ENCODE measurements around the gene BCKDK. TPM values are rescaled to one million over a fixed set of nuclear protein-coding genes. Genes with fewer than 3 reads are reported as not detected.
"Not testable (repeated sequence)": the region's sequence is repeated elsewhere in the genome, so short reads cannot be mapped to it uniquely, and the experiment has no call there.

Gene BCKDK
- total and polyA plus RNA-seq, 2 donors: 9.3 to 16.7 TPM

DNA sequence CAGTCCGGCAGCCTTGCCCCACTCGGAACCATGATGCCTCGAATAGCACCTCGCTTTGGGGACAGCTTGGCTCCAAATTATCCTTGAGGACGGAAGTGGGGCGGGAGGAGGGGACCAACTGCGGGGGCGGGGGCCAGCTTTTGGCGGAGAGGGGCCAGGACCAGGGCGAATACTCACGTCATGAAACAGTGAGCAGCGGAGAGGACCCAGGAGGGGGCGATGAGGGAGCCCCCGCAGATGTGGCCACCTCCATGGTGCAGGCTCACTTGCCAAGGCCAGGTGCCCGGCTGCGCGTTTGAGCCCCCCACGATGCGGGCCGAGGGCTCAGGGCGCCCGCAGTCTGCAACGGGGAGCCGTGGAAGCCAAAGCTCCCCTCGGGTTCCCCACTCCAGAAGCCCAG is 40.7 kb downstream of the BCKDK start:
- Histone ChIP-seq H3K9me3 (ENCODE audit: control insufficient read depth in 2 of 2, insufficient read depth in 1 of 2, low read length in 1 of 2) (no peaks in the 10 kb centered on the region), H3K27me3 (ENCODE audit: control insufficient read depth in 2 of 2, insufficient read depth in 1 of 2, low read length in 1 of 2) (peaks cover 0 to 30% of the 10 kb centered on the region in 2 donors), H3K27ac (ENCODE audit: low read depth in 1 of 2, low read length in 1 of 2) (no peak overlapping the region), H3K36me3 (ENCODE audit: control insufficient read depth in 2 of 2, insufficient read depth in 2 of 2, low read length in 1 of 2) (no peaks in the 10 kb centered on the region), H3K4me3 (ENCODE audit: low read length in 2 of 2) (no peak overlapping the region), H3K4me1 (ENCODE audit: control insufficient read depth in 2 of 2, insufficient read depth in 2 of 2, low read length in 2 of 2) (peaks cover 2 to 3% of the 10 kb centered on the region in 2 donors)
- WGBS: 97% methylated on average over 25 of the region's 25 CpGs
- DNase-seq (ENCODE audit: low read depth in 6 of 9, low spot score in 9 of 9): no peak

DNA sequence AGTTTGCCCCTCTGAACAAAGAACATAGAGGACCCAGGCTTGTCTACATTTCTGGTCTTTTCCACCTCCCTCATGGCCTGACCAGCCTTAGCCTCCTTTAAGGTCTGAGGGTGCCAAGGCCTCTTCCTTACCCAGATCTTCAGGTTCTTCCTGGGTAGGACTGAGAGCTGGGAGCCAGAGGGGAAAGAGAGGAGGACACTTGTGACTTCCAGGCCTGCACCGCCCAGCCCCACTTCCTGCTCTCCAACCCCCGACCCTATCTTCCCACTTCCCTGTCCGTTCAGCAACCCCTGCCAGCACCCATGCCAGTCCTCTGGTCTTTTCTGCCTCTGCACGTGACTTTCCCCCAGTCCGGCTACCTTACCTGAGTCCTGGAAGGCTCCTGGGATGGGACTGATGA is 41.1 kb downstream of the BCKDK start:
- no peak for DNase-seq (ENCODE audit: low read depth in 6 of 9, low spot score in 9 of 9)
- WGBS: 83% methylated on average over 5 of the region's 5 CpGs
- H3K27ac ChIP-seq (ENCODE audit: low read depth in 1 of 2, low read length in 1 of 2): no peak overlapping the region
- no peaks in the 10 kb centered on the region for H3K9me3 ChIP-seq (ENCODE audit: control insufficient read depth in 2 of 2, insufficient read depth in 1 of 2, low read length in 1 of 2)
- peaks cover 0 to 30% of the 10 kb centered on the region in 2 donors for H3K27me3 ChIP-seq (ENCODE audit: control insufficient read depth in 2 of 2, insufficient read depth in 1 of 2, low read length in 1 of 2)
- H3K4me1 ChIP-seq (ENCODE audit: control insufficient read depth in 2 of 2, insufficient read depth in 2 of 2, low read length in 2 of 2): peaks cover 2 to 3% of the 10 kb centered on the region in 2 donors
- no peak overlapping the region for H3K4me3 ChIP-seq (ENCODE audit: low read length in 2 of 2)
- H3K36me3 ChIP-seq (ENCODE audit: control insufficient read depth in 2 of 2, insufficient read depth in 2 of 2, low read length in 1 of 2): no peaks in the 10 kb centered on the region

GRCh38 chr16:31149894-31150890 is 42.0 kb downstream of the BCKDK start, which contains the start of gene PRSS36:
PRSS36 (minus strand) TSS chr16:31150066; CDS start chr16:31150035, 31 bp downstream.
- Histone ChIP-seq H3K4me3 (ENCODE audit: low read length in 2 of 2) (no peak within 1 kb of the TSS), H3K4me1 (ENCODE audit: control insufficient read depth in 2 of 2, insufficient read depth in 2 of 2, low read length in 2 of 2) (peaks cover 2 to 3% of the 10 kb centered on the region in 2 donors), H3K27me3 (ENCODE audit: control insufficient read depth in 2 of 2, insufficient read depth in 1 of 2, low read length in 1 of 2) (peaks cover 0 to 30% of the 10 kb centered on the region in 2 donors), H3K9me3 (ENCODE audit: control insufficient read depth in 2 of 2, insufficient read depth in 1 of 2, low read length in 1 of 2) (no peaks in the 10 kb centered on the region), H3K36me3 (ENCODE audit: control insufficient read depth in 2 of 2, insufficient read depth in 2 of 2, low read length in 1 of 2) (no peaks in the 10 kb centered on the region), H3K27ac (ENCODE audit: low read depth in 1 of 2, low read length in 1 of 2) (no peak within 1 kb of the TSS)
- DNase-seq (ENCODE audit: low read depth in 6 of 9, low spot score in 9 of 9): no peak
- WGBS: 94% methylated on average over 11 of the region's 11 CpGs

DNA sequence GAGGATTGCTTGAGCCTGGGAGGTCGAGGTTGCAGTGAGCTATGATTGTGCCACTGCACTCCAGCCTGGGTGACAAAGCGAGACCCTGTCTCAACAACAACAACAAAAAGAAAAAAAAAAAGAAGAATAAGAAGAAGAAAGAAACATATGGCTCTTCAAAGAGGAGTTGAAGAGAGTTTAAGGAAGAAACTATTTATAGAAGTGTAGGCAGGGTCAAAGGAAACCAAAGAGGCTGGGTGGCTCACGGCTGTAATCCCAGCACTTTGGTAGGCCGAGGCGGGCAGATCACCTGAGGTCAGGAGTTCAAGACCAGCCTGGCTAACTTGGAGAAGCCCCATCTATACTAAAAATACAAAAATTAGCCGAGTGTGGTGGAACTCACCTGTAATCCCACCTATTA is 42.8 kb downstream of the BCKDK start:
- H3K4me1 ChIP-seq (ENCODE audit: control insufficient read depth in 2 of 2, insufficient read depth in 2 of 2, low read length in 2 of 2); DNase-seq (ENCODE audit: low read depth in 6 of 9, low spot score in 9 of 9); H3K4me3 ChIP-seq (ENCODE audit: low read length in 2 of 2); H3K9me3 ChIP-seq (ENCODE audit: control insufficient read depth in 2 of 2, insufficient read depth in 1 of 2, low read length in 1 of 2); H3K36me3 ChIP-seq (ENCODE audit: control insufficient read depth in 2 of 2, insufficient read depth in 2 of 2, low read length in 1 of 2); H3K27ac ChIP-seq (ENCODE audit: low read depth in 1 of 2, low read length in 1 of 2): not testable (repeated sequence)
- WGBS: 45% methylated on average over 6 of the region's 6 CpGs
- peaks cover 0 to 27% of the 10 kb centered on the region in 2 donors for H3K27me3 ChIP-seq (ENCODE audit: control insufficient read depth in 2 of 2, insufficient read depth in 1 of 2, low read length in 1 of 2)

- peaks cover 0 to 13% of the 10 kb centered on the region in 2 donors for H3K27me3 ChIP-seq (ENCODE audit: control insufficient read depth in 2 of 2, insufficient read depth in 1 of 2, low read length in 1 of 2)
- no peaks in the 10 kb centered on the region for H3K4me1 ChIP-seq (ENCODE audit: control insufficient read depth in 2 of 2, insufficient read depth in 2 of 2, low read length in 2 of 2)
- no peaks in the 10 kb centered on the region for H3K9me3 ChIP-seq (ENCODE audit: control insufficient read depth in 2 of 2, insufficient read depth in 1 of 2, low read length in 1 of 2)
- H3K27ac ChIP-seq (ENCODE audit: low read depth in 1 of 2, low read length in 1 of 2): no peak overlapping the region
- WGBS: 14% methylated on average over 8 of the region's 8 CpGs
- no peak overlapping the region for H3K4me3 ChIP-seq (ENCODE audit: low read length in 2 of 2)
- H3K36me3 ChIP-seq (ENCODE audit: control insufficient read depth in 2 of 2, insufficient read depth in 2 of 2, low read length in 1 of 2): no peaks in the 10 kb centered on the region
- DNase-seq (ENCODE audit: low read depth in 6 of 9, low spot score in 9 of 9): no peak
These were observed 49.0 kb downstream of the BCKDK start for GRCh38 chr16:31157136-31157535.

Other genes starting within 250 kb of the BCKDK start
- gene BCL7C, start 214.3 kb upstream of the BCKDK start, total RNA-seq: 26.7 TPM
- gene BCL7C, start 214.3 kb upstream of the BCKDK start, polyA plus RNA-seq: 29.2 TPM
- 0.38 TPM for gene CTF1, start 211.8 kb upstream of the BCKDK start, total RNA-seq
- 3.8 TPM for gene CTF1, start 211.8 kb upstream of the BCKDK start, polyA plus RNA-seq
- gene FBXL19, start 184.8 kb upstream of the BCKDK start, total RNA-seq: 10.2 TPM
- 17.0 TPM for gene FBXL19, start 184.8 kb upstream of the BCKDK start, polyA plus RNA-seq
- gene ORAI3, start 159.3 kb upstream of the BCKDK start, total RNA-seq: 12.3 TPM
- gene ORAI3, start 159.3 kb upstream of the BCKDK start, polyA plus RNA-seq: 26.4 TPM
- gene SETD1A, start 150.6 kb upstream of the BCKDK start, total RNA-seq: 2.4 TPM
- 13.1 TPM for gene SETD1A, start 150.6 kb upstream of the BCKDK start, polyA plus RNA-seq
- 3.5 TPM for gene HSD3B7, start 123.2 kb upstream of the BCKDK start, total RNA-seq
- gene HSD3B7, start 123.2 kb upstream of the BCKDK start, polyA plus RNA-seq: 8.4 TPM
- gene STX1B, start 97.7 kb upstream of the BCKDK start, total RNA-seq: 0.19 TPM
- gene STX1B, start 97.7 kb upstream of the BCKDK start, polyA plus RNA-seq: 1.0 TPM
- 20.0 TPM for gene STX4, start 74.8 kb upstream of the BCKDK start, total RNA-seq
- 108 TPM for gene STX4, start 74.8 kb upstream of the BCKDK start, polyA plus RNA-seq
- gene ZNF668, start 34.1 kb upstream of the BCKDK start, total RNA-seq: 4.3 TPM
- 7.1 TPM for gene ZNF668, start 34.1 kb upstream of the BCKDK start, polyA plus RNA-seq
- gene ZNF646, start 34.0 kb upstream of the BCKDK start, total RNA-seq: 12.7 TPM
- 8.1 TPM for gene ZNF646, start 34.0 kb upstream of the BCKDK start, polyA plus RNA-seq
- gene PRSS53, start 19.4 kb upstream of the BCKDK start, total RNA-seq: 0.90 TPM
- gene PRSS53, start 19.4 kb upstream of the BCKDK start, polyA plus RNA-seq: 2.9 TPM
- gene VKORC1, start 13.6 kb upstream of the BCKDK start, total RNA-seq: 36.0 TPM
- gene VKORC1, start 13.6 kb upstream of the BCKDK start, polyA plus RNA-seq: 48.7 TPM
- 62.3 TPM for gene KAT8, start 9.3 kb downstream of the BCKDK start, total RNA-seq
- 72.9 TPM for gene KAT8, start 9.3 kb downstream of the BCKDK start, polyA plus RNA-seq
- 12.8 TPM for gene PRSS8, start 27.3 kb downstream of the BCKDK start, total RNA-seq
- 18.2 TPM for gene PRSS8, start 27.3 kb downstream of the BCKDK start, polyA plus RNA-seq
- gene PRSS36, start 41.7 kb downstream of the BCKDK start, total RNA-seq: 5.7 TPM
- 4.3 TPM for gene PRSS36, start 41.7 kb downstream of the BCKDK start, polyA plus RNA-seq
- 36.5 TPM for gene FUS, start 71.8 kb downstream of the BCKDK start, total RNA-seq
- 478 TPM for gene FUS, start 71.8 kb downstream of the BCKDK start, polyA plus RNA-seq
- 55.3 TPM for gene PYCARD, start 94.4 kb downstream of the BCKDK start, total RNA-seq
- 62.7 TPM for gene PYCARD, start 94.4 kb downstream of the BCKDK start, polyA plus RNA-seq
- gene TRIM72, start 105.7 kb downstream of the BCKDK start, total RNA-seq: 0.19 TPM
- 0.50 TPM for gene TRIM72, start 105.7 kb downstream of the BCKDK start, polyA plus RNA-seq
- 1.3 TPM for gene PYDC1, start 108.7 kb downstream of the BCKDK start, total RNA-seq
- 10.1 TPM for gene PYDC1, start 108.7 kb downstream of the BCKDK start, polyA plus RNA-seq
- gene ITGAM, start 151.6 kb downstream of the BCKDK start, total RNA-seq: 6.8 TPM
- gene ITGAM, start 151.6 kb downstream of the BCKDK start, polyA plus RNA-seq: 7.0 TPM
- gene ITGAX, start 246.8 kb downstream of the BCKDK start, total RNA-seq: 3.5 TPM
- 15.5 TPM for gene ITGAX, start 246.8 kb downstream of the BCKDK start, polyA plus RNA-seq